ENCODE measurements around the gene SPSB3.

Gene SPSB3

GRCh38 chr16:1788095-1788707, 5.8 kb upstream of the SPSB3 start:
- no peak for FAIRE-seq

GRCh38 chr16:1787322-1788094, 5.1 kb upstream of the SPSB3 start:
- FAIRE-seq, result no peak

- no peak for FAIRE-seq
These were observed 4.6 kb upstream of the SPSB3 start for GRCh38 chr16:1787056-1787321.

GRCh38 chr16:1786242-1787055, 4.1 kb upstream of the SPSB3 start:
- FAIRE-seq, result no peak

GRCh38 chr16:1785846-1786170, 3.4 kb upstream of the SPSB3 start:
- no peak for FAIRE-seq

GRCh38 chr16:1784977-1785845, 2.8 kb upstream of the SPSB3 start:
- no peak for FAIRE-seq

- FAIRE-seq, result no peak
These were observed 488 bp downstream of the SPSB3 start for GRCh38 chr16:1781758-1782407.

- FAIRE-seq, result no peak
These were observed 1.1 kb downstream of the SPSB3 start for GRCh38 chr16:1781254-1781653.

- no peak for FAIRE-seq
These were observed 1.7 kb downstream of the SPSB3 start for GRCh38 chr16:1780677-1781072.

GRCh38 chr16:1779741-1780676, 2.4 kb downstream of the SPSB3 start:
- no peak for FAIRE-seq

GRCh38 chr16:1779234-1779701, 3.1 kb downstream of the SPSB3 start:
- no peak for FAIRE-seq

GRCh38 chr16:1778200-1779179, 3.9 kb downstream of the SPSB3 start:
- FAIRE-seq, result no peak

GRCh38 chr16:1777375-1778199, 4.8 kb downstream of the SPSB3 start:
- no peak for FAIRE-seq

GRCh38 chr16:1776991-1777374, 5.4 kb downstream of the SPSB3 start:
- no peak for FAIRE-seq

GRCh38 chr16:1776672-1776955, 5.8 kb downstream of the SPSB3 start:
- no peak for FAIRE-seq

- FAIRE-seq, result no peak
These were observed 6.3 kb downstream of the SPSB3 start for GRCh38 chr16:1775846-1776671.

- FAIRE-seq, result no peak
These were observed 7.1 kb downstream of the SPSB3 start for GRCh38 chr16:1775006-1775845.

- no peak for FAIRE-seq
These were observed 8.0 kb downstream of the SPSB3 start for GRCh38 chr16:1774448-1774780.

Measured in islet of Langerhans (tissue), 1 donor.